HG03097 (cell line): Measurements from ENCODE around the gene ZAP70.

ENCODE experiments used
- ATAC-seq: cut with Tn5 transposase; IDR thresholded peaks from one replicate; pipeline ENCODE4 v1.9.1; 2021; ENCODE audit not compliant: unreplicated experiment, low FRiP score

Gene ZAP70

DNA sequence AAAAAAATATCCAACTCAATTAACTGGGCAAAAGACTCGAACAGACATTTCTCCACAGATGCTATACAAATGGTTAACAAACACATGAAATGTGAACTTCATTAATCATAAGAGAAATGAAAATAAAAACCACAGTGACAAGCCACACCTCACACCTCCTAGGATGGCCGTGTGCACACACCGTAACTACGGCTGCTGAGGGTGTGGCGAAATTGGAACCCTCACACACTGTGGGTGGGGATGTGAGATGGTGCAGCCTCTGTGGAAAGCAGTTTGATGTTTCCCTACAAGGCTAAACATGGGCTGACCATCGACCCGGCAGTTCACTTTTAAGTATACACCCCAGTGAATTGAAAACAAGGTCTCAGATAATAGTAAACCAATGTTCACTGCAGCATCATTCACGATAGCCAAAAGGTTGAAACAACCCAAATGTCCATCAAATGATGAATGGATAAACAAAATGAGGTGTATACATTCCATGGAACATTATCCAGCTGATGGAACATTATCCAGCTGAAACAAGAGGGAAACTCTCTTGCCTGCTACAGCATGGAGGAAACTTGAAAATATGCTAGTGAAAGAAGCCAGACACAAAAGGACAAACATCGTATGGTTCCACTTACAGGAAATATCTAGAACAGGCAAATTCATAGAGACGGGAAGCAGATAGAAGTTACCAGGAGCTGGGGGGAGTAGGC, 32.2 kb downstream of the ZAP70 start:
- no peak for ATAC-seq

DNA sequence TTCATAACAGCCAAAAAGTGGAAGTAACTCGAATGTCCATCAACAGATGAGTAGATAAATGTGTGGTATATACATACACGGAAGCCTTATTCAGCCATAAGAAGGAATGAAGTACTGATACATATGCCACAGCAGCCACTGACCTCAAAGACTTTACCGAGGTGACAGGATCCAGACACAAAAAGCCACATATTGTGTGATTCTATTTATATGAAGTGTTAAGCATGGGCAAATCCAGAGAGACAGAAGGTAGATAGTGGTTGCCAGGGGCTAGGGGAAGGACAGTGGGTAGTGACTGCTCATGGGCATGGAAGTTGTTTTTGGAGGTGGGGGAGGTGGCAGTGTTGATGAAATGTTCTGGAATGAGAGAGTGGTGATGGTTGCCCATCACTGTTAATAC, 33.9 kb downstream of the ZAP70 start:
- ATAC-seq: no peak

DNA sequence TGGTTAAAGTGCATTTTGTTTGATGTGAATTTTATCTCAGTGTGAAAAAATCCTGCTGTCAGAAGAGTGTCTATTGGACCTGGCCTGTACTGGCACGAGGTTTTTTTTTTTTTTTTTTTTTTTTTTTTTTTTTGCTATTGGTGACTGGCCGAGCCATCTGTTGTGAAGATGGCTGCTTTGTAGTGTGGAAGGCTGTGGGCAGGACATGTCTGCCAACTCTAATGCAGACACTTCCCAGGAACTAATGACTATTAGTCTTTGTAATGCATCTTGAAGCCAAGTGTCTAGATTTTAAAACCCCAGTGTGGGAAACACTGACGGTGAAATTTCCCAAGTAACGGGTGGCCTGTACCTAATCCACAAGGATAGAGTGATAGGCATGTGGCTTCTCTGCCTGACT, 34.3 kb downstream of the ZAP70 start:
- no peak for ATAC-seq

DNA sequence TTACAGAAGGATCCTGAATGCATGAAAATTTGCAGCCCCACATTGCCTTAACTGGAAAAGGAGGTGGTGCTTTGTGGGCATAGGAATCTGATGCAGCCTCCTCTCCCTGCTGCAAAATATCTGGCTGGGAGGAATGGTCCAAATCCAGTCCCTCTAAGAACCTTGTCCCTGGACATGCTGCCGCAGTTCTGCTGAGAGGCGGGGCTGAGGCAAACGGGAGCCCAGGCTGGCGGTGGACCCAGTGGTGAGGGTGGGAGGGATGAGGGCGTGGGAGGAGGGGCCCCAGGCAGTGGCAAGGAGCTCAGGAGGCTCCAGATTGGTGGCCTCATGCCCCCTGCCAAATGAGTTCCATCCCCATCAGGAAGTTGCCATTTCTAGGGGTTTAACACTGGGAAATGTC, 36.2 kb downstream of the ZAP70 start:
- no peak for ATAC-seq

DNA sequence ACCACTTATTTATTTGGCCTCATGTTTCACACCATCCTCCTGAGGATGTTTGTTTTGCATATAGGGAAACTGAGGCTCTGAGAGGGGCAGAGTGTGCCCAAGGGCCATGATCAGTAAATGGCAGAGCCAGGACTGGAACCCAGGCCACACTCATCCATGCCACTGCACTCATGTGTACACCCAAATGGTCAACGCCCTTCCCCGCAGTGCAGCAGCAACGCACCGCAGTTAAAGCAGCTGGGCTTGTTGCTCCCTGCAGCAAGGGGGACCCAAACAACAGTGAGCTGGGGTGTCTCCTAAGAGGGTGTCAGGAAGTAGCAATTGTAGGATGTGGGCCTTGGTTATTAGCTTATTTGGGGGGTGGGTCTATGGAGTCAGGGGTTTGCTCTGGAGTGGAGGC, 36.6 kb downstream of the ZAP70 start:
- ATAC-seq: no peak

DNA sequence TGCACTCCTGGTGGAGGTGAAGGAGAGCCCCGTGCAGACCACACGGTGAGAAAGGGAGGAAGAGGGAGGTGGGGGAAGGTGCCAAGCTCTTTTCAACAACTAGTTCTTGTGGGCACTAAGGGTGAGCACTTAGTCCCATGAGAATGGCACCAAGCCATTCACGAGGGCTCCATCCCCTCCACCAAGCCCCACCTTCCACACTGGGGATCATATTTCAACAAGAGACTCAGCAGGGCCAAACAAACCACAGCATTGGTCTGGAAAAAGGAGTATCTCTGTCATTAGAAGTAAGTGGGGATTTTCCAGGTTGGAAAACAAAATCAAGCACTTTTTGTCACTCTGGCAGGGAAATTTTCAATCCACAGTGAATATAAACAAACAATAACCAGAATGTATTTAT, 38.4 kb downstream of the ZAP70 start:
- no peak for ATAC-seq

DNA sequence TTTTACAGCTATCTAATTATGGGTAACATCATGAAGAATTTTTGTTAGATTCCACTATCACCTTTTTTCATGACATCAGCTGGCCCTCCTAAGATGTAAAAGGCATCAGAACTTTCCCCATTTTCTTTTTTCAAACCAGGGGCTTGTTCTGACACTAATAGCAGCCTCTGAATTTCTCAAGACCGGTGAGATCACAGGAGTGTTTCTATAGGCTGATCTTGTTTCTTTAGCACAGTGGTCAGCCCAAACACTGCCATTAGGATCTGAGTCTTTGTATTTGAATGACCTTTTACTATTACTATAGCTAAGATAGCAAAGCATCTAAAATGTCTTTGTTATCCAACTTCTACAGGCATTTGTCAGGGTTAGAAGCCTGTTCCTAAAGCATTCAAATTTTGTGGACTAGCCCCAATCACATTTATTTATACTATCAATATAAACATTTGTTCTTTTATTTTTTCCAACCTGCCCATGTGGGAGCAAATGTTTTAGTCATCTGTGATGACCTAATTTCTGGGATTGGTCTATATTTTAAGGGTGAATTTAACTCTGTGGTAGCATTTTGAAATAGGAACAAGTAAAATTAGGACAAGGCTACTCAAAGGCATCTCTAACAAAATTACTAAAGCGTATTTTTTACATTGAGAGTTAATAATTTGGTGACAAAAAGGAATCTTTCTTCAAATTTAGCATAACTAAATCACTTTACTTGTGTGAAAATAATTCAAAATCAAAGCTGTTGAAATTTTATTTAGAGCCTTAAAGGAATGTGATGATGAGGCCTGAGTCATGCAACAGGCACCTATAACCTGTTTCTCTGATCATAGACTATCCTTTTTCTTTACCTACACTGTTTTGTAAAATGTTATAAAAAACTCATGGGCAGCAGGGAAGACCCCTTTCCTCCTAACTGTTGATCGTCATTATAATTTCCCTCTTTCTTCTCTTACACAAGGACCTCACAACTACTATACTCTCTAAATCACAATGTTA, 39.3 kb downstream of the ZAP70 start:
- no peak for ATAC-seq

DNA sequence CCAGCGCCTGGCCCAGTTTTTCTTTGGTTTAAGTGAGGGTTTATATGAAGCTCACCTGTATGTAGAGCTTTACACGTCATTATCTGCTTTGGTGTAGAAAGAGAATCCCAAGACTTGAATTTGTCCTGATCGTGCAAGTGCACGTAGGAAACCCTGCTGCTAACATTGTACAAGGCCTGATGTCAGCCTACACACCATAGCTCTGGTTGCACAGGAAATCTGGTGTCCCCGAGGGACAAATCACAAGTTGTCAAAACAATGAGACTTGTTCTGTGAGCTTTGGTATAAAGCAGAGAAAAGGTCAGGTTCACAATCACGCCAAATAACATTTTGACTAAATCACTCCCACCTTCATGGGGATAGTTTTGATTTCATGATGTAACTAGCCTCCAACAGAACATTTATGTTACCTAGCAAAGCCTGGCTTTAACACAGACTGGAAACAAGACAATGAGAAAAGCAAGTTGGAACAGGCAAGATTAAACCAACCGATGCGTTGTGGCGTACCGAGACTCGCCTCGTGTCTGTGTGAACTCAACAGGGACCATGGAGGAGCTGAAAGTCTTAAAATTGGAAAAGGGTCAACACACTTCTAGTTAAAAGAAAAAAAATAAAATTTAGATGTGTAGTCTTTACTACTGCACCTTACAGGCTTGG, 41.4 kb downstream of the ZAP70 start:
- no peak for ATAC-seq

DNA sequence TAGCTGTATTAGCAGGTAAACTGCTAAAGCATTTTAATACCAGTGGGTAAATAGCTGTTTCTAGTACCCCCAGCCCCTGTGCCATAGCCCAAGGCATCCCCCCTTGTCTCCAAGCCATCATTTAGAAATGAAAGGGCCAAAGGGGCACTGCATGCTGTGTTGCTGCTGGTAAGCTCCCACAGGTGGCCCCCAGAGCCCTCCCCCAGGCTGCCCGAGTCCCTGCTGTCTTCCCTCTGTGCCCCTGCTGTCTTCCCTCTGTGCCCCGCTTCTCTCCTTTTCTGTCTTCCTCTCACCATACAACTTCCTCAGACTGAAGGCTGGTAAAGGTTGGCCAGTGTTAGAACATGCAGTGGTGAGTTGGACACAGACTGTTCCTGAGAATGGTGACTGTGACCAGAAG, 42.1 kb downstream of the ZAP70 start:
- ATAC-seq: no peak

DNA sequence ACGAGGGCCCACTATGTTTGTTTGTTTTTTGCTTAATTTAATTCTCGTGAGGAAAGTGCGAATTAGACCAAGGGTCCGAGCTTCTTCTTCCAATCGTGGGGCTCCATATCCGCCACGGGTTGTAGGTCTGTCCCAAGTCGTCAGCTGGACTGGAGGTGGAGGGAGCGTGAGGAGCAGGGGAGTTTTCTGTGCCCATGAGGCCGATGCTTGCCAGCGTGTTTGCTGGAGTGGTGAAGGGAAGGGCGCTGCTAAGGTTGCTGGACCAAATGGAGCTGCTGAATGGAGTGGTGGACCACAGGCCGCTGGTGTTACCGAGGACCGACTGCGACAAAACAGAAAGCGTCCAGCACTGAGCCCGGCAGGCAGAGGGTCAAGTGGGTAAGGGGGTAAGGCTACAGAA, 43.7 kb downstream of the ZAP70 start:
- no peak for ATAC-seq

DNA sequence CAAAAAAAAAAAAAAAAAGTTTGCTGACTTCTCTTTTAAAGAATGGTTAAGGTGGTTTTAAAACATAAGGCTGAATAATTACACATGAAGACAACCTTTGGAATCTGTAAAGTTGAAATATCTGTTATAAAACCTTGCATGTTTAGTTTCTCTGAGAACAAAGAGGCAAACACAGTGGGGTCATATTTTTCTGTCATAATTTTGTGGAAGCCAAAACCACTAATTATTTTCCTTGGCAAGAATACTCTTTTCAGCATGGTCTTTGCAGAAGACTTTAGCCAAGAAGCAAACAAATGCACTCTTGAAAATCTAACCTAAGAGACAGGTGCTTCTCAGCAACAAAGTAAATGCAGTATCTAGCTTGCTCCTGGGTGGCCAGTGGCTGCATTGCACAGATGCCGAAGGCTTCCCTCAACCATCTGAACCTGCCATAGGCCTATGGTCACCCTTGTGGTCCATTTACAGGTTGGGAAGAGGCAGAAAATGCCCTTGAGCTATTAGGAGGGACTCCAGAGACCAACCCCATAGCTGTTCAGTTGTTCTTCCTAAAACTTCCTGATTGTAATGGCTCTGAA, 44.8 kb downstream of the ZAP70 start:
- ATAC-seq: no peak

DNA sequence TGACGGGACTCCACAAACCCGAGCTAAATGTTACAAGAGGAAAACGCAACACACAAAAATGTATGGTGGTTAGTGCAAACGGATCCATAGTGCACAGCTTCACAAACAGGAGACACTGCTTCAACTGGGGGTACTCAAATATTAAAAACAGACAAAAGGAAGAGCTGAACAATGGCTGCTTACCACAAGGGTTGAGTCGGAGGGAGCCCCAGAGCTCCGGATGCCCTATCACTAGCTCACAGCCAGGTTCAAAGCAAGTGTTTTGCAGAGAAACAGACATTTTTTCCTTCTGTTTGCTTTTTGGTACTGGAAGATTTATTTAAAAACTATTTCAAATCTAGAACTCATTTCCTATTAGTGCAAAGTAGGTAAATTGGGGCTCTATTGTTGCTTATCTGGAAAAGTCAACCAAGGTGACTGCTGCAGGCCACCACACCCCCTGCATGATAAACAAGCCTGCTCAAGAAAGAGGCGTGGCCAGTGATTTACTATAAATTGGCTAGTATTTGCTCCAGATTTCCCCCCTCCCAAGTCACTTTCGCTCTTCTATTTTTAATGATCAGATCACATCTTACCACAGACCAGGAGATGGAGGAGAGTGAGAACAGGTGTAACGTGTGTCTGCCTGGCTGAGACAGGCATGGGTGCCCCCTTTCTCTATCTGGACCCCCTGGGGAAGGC, 46.5 kb downstream of the ZAP70 start:
- ATAC-seq: no peak

DNA sequence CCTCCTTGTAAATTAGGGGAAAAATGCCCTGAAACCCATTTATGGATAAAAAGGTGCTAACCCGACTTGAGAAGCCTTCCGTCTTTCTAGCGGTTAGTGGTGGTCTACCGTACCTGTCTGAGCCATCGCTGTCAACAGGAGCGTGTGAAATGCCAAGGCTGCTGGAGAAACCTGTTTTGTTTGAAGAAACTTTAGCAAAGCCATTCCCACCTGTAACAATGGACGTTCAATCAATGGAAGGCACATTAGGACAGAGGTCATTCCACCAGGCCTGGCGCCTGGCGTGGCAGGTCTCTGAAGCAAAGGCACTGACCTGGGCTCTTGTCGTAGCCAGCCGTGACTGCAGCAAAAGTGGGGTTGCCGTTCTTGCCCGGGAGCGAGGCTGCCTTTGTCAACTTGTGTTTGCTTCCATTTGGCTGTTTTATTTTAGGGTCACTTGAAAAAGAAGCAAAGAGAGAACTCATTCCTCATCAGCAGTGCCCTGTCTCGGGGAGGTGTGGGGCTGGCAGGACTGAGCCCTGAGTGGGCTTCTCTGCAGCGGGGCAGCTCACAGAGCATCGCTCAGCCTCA, 47.2 kb downstream of the ZAP70 start:
- ATAC-seq: no peak

DNA sequence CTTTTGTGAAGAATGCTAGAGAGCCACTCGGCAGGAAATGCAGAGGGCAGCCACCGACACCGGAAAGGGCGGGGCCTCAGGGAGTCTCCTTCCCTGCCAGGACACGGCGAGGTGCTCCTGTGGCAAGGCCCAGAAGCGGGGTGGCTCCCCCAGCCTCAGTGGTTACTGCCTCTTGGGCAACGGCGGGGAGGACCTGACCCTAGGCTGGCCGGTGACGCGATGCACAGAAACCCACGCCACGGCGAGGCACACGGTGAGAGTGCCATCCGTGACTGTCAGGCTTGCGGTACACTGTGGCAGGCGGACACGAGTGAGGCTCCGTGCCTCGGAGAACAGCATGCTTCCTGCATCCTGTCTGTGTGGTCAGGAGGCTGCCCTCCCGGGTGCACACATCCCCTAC, 47.8 kb downstream of the ZAP70 start:
- ATAC-seq: no peak

DNA sequence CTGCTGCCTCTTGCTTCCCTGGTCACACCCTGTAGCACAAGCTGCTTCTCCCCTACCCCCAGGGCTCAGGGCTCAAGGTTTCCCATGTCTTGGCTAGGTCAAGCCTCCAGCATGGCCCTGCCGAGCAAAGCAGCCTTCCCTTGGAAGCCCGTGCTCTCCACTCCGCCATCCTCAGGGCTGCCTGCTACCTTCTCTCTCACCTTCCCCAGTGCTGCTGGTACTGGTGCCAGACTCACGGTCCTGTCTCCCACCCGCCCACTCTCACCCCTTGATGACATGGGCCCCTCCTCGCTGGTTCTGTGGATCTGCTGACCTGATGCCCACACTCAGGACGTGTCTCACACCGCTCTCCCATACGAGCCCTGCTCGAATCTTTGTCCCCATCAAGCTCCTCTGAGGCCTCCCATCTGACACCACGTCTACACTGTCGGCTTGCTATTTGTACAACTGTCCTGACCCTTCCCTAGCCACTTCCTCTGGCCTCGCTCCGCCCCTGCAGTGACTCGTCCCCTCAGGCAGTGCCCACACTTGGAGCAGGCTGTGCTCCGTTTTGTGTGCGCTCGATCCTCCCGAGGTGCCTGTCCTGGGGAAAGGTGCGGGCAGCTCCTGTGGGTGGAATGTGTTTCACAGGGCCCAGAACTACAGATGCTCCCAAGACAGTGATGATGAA, 49.9 kb downstream of the ZAP70 start:
- no peak for ATAC-seq

DNA sequence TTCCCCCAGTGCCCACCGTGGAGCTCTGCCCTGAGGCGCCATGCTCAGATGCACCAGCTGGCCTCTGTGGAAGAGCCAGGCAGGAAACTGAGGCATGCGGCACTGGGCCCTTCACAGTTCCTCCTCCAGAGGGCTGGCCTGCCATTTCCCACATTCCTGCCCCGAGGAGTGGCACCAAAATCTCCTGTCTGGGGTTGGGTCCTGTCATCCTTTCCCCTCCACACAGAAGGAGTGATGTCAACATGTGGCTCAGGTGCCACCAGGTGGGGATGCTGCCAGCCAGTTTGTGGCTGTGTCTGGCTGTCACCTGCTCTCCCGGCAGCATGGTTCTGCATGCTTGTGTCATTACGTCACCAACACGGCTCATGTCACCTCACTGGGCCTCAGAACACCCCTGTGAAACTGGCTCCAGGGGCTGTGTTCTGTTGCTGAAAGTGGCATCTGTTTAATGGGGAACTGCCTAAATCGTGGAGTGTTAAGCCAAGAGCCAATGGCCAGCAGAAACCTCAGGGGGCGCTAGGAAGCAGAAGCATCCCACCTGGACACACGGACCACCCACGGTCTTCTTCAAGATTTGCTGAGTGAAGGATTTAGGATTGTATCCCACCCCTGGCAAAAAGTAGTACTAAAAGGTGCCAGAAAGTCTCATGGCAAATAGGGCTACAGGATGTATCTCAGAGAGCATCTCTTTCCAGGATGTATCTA, 51.3 kb downstream of the ZAP70 start:
- ATAC-seq: no peak

DNA sequence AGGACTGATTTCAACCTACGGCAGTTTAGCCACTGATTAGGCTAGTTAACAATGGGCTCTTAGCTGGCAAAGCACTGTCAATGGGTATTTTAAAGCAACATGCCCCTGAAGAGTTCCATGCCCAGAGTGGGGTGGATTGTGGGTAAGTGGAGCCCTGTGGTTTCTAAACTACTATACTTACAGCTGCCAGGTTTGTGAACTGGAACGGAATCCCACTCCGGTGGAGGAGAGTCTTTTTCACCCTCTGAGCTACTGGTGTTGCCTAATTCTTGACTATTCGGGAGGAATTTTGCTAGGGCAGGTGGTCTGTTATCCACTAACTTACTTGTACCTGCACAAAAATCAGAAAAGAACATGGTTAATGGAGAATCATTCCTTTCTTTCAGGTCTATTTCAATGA, 52.6 kb downstream of the ZAP70 start:
- no peak for ATAC-seq

DNA sequence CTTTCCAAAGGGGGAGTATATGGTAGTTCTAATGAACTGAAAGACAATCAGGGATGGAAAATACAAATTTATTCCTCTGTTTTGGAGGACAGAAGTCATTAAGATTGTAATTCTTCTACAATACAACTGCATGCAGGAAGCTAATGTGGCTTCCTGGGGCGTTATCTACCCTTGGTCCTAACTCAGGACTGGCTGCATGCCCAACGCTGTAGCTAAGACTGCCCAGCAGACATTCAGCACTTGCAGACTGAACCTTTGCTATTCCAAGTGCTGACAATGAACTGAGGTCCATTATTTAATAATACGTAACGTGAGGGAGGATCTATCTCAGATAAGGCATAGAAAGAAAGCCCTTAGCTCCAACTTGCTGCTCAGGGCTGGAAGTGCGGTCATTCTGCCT, 53.2 kb downstream of the ZAP70 start:
- ATAC-seq: no peak

DNA sequence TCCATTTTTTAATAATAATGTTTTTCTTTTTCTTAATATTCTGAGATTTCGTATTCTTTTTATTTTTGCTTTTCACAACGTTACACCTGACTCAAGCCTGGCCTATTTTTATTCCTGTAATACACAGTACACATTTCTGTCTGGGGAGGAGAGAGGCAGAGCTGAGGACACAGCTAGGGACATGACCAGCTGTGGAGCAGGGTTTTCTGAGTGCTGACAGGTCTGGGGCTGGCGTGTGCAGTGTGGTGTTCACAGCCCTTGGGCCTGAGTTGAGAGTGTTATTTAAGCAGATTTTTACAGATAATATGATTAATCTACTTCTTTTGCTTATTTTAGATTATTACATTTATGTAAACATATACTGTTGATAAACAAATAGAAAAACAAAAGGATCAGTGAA, 55.9 kb downstream of the ZAP70 start:
- no peak for ATAC-seq
